DMS153 (cell line): ENCODE measurements around the gene FAM193A.
"Not testable (repeated sequence)": the region's sequence is repeated elsewhere in the genome, so short reads cannot be mapped to it uniquely, and the experiment has no call there.

Experiments
- DNase-seq: peaks from one replicate; lab custom pipeline; 2025; lab: John Stamatoyannopoulos, UW

The FAM193A gene

GRCh38 chr4:2691313-2691712 lies 154.9 kb downstream of the FAM193A start:
- DNase-seq, result no peak

DNA sequence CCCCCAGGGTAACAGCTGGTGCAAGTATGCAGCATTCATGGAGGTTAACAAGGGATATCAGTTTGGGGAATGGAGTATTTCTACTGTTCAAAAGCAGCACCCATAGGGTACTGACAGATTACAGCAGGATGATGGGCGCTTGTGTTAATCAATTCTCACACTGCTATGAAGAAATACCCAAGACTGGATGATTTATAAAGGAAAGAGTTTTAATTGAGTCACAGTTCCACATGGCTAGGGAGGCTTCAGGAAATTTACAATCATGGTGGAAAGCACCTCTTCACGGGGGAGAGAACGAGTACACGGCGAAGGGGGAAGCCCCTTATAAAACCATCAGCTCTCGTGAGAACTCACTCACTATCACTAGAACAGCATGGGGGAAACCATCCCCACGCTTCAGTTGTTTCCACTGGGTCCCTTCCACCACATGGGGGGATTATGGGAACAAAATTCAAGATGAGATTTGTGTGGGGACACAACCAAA lies 155.5 kb downstream of the FAM193A start:
- DNase-seq, result no peak

DNA sequence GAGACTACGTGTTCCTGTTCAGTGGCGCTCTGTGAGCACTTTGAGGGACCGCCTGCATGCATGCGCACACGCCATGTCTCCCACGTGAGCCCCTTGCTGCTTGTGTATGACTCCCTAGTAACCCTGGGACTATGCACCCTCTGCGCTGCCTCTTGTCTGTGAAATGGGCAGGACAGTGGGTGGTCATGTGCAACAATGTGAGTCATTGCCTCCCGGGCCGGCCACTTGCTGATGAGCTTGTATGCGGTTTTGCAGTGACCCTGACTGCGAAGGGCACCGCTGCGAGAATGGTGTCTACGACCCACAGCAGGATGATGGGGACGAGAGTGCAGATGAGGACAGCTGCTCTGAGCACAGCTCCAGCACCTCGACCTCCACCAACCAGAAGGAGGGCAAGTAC lies 158.2 kb downstream of the FAM193A start:
- DNase-seq, result no peak

DNA sequence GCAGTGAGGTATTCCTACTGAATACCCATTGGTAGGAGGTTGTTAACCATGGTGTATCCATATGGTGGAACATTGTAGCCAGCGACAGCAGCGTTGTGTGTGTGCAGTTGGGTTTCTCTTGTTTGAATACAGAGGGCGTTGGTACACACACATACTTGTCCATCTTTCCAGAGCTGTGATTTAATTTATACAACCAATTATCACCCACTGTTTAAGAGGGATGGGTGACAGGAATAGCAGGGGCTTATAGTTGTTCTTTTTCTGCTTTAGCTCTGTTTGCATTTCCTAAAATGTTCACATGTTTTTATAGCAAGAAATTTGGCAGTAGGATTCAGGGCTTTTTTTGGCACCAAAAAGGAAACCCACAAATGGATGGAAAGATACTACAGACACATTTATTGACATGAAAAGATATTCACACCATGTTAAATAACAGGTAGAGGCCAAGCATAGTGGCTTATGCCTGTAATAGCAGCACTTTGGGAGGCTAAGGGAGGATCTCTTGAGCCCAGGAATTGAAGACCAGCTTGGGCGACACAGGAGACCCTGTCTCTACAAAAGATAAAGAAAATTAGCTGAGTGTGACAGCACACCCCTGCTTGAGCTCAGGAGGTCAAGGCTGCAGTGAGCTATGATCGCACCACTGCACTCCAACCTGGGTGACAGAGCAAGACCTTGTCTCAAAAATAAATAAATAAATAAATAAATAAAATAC lies 159.1 kb downstream of the FAM193A start:
- DNase-seq, result no peak

DNA sequence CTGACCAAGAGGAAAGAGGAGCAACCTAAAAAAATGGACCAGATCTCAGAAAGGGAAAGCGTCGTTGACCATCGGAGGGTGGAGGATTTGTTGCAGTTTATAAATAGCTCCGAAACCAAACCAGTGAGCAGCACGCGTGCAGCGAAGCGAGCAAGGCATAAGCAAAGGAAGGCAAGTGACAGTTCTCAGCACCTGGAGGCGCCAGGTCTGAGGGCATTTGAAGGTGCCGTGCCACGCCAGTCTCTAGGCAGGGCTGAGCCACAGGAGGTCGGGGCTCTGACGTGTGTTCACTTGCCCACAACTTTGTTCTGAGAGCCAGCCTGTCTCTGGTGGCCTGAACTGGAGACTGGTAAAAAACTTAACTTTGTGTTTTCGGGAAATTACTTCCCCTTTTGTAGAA lies 160.0 kb downstream of the FAM193A start:
- DNase-seq, result no peak

DNA sequence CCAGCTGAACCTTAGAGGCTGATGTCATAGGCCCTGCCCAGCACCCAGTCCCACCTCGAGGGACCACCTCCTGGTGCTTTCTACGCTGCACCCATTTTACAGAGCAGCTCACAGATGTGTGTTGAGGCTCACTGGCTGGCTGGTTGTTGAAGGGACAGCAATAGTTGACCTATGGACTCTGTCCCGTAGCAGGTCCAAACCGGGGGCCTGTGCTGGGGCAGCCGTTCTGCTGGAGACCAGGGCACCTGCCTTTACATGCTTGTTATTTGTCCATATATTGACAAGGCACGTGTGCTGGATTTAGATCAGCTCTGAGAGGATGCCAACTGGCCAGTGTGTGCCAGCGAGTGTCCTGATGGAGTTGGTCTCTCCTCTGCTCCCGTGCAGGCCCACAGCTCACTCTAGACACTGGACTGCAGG lies 161.6 kb downstream of the FAM193A start:
- no peak for DNase-seq

GRCh38 chr4:2698504-2698903 lies 162.1 kb downstream of the FAM193A start:
- no peak for DNase-seq

DNA sequence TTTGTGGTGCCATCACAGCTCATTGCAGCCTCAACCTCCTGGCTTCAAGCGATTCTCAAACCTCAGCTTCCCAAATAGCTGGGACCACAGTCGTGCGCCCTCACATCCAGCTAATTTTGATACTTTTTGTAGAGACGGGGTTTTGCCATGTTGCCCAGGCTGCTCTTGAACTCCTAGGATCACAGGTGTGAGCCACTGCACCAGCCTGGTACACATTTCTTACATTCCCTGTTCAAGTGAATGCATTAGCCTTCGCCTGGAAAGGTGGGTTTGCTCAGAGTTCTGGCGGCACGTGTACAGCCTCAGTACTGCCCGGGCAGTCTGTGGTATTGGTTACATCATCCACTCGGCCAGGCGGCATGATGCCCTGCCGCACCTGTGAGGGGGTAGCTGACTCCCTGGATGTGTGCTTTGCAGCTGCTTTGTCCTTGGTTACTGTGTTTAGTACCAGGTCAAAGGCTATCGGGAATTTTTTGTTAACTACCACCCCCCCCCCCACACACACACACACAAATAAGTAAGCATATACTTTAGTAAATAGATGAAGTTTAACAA lies 162.6 kb downstream of the FAM193A start:
- DNase-seq, result no peak

- no peak for DNase-seq
Measured at GRCh38 chr4:2699534-2699933, 163.1 kb downstream of the FAM193A start.

DNA sequence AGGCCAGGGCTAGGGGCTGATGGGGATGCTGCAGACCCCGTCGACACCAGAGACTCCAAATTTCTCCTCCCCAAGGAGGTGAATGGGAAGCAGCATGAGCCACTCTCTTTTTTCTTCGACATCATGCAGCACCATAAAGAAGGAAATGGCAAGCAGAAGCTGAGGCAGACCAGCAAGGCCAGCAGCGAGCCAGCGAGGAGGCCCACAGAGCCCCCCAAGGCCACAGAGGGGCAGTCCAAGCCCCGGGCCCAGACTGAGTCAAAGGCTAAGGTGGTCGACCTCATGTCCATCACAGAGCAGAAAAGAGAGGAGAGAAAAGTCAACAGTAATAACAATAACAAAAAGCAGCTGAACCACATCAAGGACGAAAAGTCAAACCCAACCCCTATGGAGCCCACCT lies 163.6 kb downstream of the FAM193A start:
- no peak for DNase-seq

DNA sequence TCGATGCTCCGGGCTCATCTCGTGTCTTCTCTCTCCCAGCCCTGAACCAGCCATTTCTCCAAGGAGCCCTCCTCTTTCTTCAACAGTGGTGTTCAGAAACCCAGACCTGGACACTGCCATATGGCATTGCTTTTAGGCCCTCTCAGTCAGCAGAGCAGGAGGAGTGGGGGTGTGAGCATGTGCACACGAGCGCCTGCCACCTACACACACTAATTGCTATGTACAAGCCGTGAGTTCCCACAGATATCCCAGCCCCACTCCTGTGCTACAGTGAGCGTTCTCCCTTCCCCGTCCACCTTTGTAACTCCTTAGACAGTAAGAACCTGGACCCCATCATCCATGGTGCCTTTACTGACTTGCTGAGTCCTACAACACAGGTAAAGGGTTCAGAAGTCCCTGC lies 165.9 kb downstream of the FAM193A start:
- no peak for DNase-seq

GRCh38 chr4:2702770-2703169 lies 166.3 kb downstream of the FAM193A start:
- no peak for DNase-seq

DNA sequence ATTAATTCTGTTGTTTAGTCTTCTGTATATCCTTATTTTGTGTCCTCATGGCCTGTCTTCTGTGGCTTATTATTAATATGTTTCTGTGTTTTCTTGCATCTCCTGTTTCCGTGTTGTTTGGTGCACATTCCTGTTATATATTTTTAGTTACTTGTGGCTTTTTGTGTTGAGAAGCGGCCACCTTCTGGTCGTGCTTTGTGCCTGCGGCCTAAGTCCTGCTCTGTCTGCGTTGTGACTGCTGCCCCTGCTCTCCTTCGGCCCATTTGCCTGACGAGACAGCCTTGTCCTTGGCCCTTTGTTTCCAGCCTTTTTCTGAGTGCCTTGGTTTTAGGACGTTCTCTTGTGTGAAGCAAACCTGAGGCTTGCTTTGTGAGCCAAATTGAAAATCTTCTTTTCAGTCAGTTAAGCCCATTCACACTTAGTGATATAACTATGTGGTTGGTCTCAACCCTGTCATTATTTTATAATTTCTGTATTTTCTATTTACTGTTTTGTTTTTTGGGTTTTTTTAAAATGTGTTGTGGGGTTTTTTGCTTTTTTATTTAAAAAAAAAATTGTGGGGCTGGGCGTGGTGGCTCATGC lies 175.9 kb downstream of the FAM193A start:
- DNase-seq, result no peak

DNA sequence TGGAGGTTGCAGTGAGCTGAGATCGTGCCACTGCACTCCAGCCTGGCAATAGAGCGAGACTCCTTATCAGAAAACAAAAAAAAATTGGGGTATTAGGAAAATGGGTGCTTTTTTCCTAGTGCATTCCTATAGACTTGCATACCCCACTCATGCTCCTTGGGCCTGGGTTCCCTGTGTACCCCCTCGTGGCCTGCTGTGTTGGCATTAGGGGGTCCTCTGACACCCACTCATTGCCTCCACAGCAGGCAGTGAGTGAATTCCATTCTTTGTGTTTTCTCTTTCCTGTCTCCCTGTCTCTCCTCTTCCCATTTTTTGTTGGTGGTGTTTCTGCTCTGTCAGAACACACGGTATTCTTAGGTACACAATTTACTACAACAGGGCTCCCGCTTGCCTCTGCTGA lies 176.9 kb downstream of the FAM193A start:
- DNase-seq, result no peak

- peak; percentile 9 for DNase-seq
Measured at GRCh38 chr4:2714061-2714770, 177.8 kb downstream of the FAM193A start.

- DNase-seq, result no peak
Measured at GRCh38 chr4:2714918-2715317, 178.5 kb downstream of the FAM193A start.

- no peak for DNase-seq
Measured at GRCh38 chr4:2715426-2715825, 179.0 kb downstream of the FAM193A start.

DNA sequence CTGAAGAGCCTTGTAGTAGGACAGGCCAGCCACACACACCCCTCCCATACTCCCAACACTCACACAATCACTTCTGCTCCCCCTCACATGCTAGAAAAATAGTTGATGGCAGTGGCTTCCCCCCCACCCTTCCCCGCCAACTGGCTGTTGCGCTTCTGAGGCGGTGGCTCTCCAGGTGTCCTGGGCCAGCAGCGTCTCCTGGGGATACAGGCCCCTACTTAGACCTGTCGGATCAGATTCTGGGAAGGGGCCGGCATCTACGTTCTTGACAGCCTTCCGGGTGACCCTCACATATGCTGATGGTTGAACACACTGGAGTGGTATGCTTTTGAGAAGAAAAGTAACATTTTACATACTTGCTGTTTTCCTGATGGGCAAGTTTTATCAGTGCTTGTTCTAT lies 179.8 kb downstream of the FAM193A start:
- no peak for DNase-seq

- no peak for DNase-seq
Measured at GRCh38 chr4:2721586-2721985, 185.1 kb downstream of the FAM193A start.

GRCh38 chr4:2722033-2722432 lies 185.6 kb downstream of the FAM193A start:
- no peak for DNase-seq

GRCh38 chr4:2723751-2724150 lies 187.3 kb downstream of the FAM193A start:
- DNase-seq, result no peak

- DNase-seq, result no peak
Measured at GRCh38 chr4:2725380-2725779, 188.9 kb downstream of the FAM193A start.

- not testable (repeated sequence) for DNase-seq
Measured at GRCh38 chr4:2726881-2727280, 190.4 kb downstream of the FAM193A start.
